NCI-H2081 (cell line): ENCODE measurements around the gene PPP2R5D.
A peak's percentile ranks its signal among the peaks of the same experiment; 100 is the strongest.

Experiments used
- DNase-seq, 2 experiments: peaks; one replicate each; lab custom pipeline; 2025; lab: John Stamatoyannopoulos, UW

PPP2R5D gene

GRCh38 chr6:43059168-43060033 is 75.0 kb downstream of the PPP2R5D start, which contains the start of the genes KLC4 and MRPL2:
TSS of gene KLC4 (plus strand) at chr6:43059631. CDS start at chr6:43061336, 1,705 bp downstream.
TSS of gene MRPL2 (minus strand) at chr6:43059434. CDS start at chr6:43059381, 53 bp downstream.
- peak; percentile 98 for DNase-seq

GRCh38 chr6:43060034-43060754 is 75.8 kb downstream of the PPP2R5D start:
- DNase-seq = peak in 1 of 2 experiments; percentile 20

- no peak for DNase-seq
Measured at GRCh38 chr6:43060755-43061633, 76.6 kb downstream of the PPP2R5D start.

- no peak for DNase-seq
Measured at GRCh38 chr6:43061861-43062260, 77.5 kb downstream of the PPP2R5D start.
